HCEC 1CT (cell line): ENCODE results near the gene SPTB.

Experiments used
- DNase-seq: peaks from one replicate; pipeline ENCODE4 v3.0.0-alpha.2; 2017

The SPTB gene

DNA sequence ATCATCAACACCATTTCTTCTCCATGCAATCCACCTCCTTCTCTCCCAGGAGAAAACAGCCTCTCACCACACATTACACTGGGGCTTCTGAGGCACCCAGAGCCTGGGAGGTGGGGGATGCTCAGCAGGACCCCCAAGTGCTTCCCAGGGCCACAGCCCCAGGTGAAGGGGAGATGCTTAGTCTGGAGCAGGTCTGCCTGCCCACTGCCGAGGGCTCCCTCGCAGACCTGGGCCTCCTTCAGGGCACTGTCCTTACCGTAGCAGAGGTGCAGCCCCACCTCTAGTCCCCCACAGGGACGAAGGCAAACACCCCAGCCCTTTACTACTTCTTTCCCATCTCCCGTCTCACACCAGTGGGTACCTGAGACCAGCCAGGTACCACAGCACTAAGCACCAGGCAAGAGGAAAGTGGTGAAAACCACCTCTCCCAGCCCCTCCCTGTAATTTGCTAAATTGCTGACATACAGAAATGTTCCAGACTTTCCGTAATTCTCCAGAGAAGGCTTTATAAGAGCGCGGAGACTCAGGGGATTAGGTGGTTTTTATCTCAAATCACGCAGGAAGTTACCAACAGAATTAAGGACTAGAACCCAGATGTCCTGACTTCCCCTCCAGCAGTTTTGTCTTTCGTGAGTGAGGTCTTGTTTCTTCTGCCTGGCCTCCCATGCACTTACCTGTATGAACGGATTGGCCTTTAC, 116.5 kb downstream of the SPTB start:
- DNase-seq: no peak

DNA sequence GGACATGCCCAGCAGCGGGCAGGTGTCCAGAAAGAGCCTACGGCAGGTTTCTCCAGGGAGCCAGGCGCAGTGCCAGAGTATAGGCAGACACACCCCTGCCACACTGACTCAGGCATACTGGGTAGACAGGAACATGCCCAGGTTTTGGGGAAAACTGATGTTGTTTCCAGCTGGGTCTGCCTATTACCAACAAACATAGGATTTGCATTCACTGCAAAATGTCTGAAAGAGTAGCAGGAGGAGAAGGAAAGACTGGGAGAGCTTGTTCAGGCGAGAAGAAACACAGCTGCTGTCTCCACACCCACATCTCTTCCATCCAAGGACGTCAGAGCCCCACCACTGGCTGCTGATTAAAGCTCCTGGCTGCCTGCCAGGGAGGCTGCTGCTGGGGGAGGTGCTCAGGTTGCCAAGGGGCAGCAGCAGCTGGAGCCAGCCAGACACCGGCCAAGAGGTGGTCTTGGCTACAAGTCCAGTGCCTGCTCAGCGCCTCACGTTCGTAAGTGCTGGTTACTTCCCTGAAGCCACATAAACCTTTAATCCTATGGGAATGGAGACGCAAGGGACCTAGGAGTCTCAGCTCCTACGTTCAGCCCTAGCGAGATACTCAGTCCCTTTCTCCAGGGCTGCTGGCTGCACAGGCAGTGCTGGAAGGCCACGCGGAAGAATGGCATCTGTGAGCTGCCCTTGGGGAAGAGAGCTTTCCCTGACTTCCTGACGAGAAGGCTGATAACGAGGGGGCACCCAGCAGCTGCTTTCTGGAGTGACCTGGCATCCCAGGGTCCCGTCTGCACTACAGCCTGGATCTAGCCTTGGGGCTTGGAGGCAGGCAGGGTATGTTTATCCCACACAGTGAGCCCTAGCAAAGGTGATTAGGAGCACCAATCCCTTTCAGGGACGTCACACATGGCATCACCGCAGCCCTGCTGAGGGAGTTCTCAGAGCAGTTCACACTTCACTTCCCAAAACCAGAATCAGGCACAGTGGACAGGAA, 117.4 kb downstream of the SPTB start:
- peak; percentile 67 for DNase-seq

DNA sequence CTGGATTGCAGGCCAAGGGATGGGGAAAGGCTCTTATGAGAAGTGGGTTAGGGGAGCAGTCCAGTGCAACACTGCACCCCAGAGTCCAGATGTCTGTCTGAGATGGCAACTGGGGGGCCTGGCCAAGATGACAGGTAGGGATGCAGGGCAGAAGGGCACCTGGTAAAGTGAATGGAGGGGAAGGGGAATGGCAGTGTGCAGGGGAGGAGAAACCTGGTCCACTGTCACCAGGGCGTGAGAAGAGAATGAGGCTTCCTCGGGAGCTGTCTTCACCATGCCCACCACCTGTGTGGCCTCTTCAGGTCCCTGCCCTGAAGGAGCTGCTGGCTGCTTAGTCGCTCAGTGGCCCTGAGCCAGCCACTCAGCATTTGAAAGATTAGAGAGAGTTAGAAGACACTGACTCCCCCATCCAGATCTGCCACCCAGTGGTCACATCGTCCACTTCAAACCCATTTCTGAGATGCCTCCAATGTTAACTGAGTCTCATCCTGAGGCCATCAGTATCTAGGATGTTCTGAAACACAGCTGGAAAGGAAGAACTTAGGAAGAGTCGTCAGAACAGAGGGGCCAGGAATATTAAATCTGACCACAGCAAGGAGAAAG, 118.2 kb downstream of the SPTB start:
- no peak for DNase-seq

DNA sequence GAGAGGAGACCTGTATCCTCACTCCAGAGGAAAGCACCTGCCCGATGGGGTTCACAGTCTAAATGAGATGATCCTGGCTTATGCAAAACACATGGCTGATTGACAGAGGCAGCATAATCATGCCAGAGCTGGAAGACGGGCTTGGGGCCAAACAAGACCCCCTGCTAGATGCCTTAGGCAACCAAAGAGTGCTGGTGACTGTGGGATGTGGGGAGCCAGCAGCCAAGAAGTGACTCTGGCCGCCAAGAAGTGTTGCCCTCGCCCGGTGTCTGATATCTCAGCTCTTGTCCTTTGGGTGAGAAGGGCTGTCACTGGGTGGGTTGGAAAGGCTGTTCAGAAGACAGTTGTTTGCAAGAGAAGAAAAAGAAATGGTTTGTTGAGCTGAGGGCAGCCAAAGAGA, 118.8 kb downstream of the SPTB start:
- no peak for DNase-seq

DNA sequence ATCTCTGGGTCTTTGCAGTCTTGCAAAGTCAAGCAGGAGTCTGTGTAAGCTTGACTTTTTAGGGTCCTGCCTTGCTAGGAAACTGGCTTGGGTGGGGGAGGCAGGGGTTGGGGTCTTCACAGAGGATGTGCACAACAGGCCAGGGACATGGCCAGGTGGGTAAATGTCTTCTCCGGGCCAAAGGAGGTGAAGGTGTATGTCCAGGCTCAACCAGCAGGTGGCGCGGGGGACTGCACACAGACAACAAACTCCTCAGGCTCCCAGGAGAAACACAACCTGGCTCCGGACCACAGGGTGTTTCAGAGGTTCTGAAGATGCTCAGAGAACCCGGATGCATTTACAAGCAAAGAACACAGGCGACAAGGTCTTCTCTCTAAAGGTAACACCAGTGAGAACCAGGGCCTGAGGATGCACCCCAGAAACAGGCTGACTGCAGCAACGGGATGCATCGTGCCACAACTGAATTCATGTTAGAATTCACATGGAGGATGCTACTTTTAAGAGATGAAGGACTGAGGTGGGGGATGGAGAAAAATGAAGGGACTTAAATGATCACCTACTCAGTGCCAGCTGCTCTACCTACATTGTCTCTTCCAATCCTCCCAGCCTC, 119.5 kb downstream of the SPTB start:
- DNase-seq: peak; percentile 22

DNA sequence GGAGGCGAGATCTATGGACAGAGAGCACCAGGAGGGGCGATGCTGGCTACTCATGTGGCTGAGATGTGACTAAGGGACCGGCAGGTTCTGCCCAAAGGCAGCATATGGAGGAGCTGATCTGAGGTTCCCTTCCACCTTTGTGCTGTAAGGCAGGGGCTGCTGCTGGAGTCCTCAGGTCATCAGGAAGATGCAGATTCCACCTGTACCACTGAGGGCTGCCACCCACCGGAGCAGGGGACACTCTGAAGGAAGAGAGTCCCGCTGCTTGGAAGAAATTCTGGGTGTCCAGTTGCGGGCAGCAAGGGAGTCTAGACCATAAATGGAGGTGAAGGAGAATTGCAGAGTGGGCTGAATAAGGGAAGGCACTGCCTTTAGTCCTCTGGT, 120.2 kb downstream of the SPTB start:
- no peak for DNase-seq

DNA sequence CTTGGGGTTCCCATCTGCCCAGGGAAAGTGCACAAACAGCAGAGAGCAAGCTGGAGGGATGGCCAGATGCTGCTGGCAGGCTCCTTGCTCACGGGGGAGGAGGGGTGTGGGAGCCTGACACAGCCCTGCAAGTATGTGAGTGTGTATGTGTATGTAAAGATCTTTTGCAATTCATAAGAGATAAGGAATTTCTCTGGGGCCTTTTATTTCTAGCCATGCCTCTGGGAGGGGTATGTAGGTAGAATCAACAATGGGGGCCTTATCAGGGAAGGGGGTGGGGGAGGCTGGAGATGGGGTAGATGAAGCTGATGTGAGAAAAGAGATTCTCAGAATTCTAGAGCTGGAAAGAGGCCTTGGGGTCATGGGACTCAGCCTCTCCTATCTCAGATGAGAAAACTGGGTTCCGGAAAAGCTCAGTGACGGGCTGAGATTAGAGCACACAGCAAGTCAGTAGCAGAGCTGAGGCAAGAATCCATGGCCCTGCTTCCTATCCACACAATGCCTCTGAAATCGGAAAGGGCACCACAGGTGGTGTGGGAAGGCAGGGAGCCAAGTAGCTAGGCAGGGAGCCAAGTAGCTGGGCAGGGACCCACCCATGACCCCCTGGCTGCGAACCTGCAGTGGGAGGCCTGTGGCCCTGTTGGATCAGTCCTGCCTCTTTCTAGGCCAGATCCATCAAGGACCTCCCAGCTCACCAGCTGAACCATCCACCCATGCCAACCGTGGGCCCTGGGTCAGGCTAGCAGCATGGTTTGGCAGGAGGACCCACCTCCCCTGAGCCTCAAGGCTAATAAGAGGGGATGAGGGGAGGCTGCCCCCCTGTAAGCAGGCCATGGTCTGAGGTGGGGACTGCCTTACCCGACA, 120.8 kb downstream of the SPTB start:
- DNase-seq: peak; percentile 87

DNA sequence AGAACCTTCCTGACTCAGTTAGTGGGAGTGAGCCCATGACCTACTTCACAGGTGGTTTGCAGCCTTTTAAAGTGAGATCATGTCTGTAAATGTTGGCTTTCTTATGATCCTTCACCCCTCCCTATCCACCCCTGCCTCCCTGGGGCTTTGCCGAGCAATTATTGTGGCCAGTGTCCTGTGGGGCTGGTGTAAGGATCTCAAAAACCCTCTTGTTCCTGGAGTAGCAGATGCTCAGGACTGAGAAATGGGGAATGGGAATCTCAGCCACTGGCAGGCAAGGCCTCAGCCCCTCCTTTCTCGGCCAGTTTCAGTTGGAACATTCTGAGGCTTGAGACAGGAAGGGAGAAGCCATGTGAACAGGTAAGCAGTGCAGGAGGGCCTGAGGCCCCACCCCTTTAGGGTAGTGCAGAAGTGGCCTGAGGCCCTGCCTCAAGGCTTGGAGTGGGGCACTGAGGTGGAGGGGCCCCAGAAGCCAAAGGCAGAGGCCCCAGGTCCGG, 121.6 kb downstream of the SPTB start:
- DNase-seq: no peak

DNA sequence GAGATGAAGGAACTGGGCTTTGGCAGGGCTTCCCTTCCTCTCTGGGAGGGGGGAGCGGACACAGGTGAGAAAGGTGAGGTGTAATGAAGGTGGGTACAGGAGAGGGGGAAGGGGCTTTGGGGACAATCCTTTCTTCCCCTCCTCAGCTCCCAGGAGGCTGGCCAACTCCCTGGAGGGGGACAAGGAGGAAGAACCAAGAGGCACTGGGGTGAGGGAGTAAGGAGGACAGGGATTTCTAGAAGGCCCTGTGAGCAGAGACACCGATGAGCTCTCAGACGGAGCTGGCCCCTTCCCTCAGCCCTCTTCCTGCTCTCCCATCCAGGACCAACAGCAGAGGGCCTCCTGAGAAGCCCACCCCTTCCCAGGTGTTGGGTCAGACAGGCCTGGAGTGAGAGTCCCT, 122.1 kb downstream of the SPTB start:
- DNase-seq: no peak

DNA sequence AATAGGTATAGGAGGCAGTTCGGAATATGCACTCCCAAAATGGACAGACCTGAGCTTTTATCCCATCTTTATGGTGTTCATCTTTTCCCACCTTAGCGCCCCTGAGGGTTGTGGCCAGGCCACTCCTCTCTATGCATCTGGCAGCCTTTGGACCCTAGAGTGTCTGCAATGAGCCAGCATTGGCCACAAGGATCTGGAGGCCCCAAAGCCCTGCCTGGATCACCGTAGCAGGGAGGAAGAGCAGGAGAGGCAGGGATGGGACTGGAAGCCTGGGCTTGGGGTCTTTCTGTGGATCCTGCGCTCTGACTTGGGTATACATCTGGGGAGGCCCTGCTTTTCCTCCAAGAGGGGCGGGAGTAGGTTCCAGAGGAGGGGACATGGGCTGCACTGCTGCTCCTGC, 123.0 kb downstream of the SPTB start:
- DNase-seq: no peak

DNA sequence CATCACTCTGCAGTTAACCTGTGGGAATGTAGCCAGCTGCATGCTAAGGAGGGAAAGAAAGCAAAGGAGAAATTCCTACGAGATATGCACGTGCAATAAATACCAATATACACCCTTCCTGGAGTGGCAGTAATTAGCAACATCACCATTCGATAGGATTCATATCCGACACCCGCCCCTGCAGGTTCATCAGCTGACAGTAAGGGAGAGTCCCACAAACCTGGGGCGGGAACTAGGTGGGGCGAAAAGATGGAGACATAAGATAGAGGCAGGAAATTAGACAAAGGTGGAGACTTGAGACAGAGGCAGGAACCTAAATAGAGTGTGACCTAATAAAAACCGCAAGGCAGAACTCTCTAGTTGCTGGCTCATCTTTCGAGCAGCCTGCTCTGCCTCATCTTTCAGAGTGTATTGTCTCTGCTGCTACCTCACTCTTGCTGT, 123.9 kb downstream of the SPTB start:
- DNase-seq: no peak

DNA sequence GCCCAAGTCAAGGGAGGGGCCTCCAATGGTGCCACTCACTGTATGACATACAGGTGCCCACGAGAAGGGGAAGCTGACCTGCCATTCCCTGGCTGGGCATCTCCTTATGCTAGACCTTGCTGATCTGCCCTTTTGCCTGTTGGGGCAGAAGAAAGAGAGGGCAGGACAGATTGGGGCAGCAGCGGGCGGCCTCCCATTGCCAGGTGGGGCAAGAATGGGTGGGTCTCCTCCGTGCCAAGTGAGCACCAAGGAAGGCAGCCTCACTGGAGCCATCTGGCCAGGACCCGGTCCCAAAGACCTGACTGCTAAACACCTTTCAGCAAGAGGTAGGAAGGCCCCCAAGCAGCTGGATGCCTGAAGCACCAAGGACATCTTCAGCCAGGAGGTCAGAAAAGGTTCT, 125.0 kb downstream of the SPTB start:
- DNase-seq: no peak

DNA sequence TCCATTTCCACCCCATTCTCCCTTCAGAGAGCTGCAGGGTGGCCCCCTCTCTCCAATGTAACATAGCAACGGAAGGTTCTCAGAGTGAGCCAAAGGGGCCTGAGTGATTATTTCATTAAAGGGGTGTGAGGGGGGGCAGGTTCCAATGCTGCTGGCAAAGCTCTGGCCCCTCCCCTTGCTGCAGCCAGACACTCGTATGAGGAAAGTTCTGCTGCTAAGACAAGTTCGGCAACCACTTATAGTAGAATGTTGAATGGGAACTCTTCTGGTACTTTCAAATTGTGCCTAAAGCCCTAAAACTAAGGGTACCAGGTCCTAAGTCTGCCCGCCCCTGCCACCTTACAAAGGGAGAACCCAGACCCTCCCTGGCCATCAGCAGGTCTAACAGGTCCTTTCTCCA, 125.7 kb downstream of the SPTB start:
- DNase-seq: no peak

DNA sequence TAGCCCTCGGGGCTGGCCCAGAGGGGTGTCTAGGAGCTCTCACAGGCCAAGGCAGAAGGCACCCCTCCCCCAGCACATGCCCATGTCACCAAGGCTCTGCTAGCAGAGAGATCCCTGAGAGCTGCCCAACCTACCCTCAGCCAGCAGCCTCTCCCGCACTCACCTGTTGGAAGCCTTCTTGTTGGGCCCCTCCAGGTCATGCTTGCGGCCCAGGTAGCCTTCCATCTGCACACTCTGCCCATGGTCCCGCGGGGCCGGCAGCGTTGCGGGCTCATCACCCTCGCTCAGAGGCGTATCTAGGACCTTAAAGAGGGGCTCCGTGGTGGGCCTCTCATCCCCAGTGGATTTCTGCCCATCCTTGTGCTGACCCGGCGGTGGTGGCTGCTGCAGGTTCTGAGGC, 126.3 kb downstream of the SPTB start:
- no peak for DNase-seq

DNA sequence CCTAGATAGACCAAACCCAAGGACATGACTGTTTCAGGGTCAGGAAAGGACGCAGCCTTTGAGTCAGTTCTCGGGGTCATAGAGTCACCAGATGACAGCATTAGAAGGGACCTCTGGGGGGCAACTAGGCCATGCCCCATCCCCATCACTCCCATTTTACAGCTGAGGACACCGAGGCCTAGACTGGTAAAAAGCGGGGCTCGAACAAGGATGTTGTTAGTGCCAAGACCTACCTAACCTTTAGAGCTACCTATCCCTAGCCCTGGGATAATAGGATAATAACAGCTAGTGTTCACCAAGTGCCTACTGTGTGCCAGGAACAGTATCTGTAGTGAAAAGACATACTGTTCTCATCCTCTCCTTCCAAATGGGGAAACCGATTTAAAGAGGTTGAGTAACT, 126.8 kb downstream of the SPTB start:
- no peak for DNase-seq

DNA sequence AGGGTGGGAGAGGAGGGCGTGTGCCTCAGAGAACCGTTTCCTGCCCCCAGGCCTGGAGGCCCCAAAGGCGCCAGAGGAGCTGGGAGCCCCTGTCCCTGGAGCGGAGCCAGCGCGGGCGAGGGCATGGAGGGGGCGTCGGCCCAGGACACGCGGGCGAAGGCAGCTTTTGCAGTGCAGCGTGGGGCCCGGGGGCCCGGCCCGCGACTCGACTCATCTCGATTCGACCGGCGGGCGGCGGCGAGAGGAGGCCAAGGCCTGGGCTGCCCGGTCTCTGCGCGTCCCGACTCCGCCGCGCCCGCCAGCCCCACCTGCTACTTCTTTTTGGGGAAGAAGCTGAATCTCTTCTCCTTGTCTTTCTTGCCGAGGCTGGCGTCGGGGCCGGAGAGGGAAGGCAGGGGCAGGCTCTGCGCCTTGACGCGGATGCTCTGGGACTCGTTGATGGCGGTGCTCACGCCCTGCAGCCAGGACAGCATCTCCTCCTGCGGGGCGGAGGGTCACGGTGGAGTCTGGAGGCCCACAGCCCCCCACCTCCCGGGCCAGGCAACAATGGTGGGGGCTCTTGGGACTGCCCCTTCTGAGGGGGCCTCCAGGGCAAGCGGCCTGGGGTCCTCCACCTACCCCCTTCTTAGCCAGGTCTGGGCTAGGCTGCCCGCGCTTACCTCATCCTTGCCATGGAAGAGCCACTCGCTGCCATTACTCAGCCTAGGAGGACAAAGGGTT, 130.6 kb downstream of the SPTB start:
- no peak for DNase-seq

DNA sequence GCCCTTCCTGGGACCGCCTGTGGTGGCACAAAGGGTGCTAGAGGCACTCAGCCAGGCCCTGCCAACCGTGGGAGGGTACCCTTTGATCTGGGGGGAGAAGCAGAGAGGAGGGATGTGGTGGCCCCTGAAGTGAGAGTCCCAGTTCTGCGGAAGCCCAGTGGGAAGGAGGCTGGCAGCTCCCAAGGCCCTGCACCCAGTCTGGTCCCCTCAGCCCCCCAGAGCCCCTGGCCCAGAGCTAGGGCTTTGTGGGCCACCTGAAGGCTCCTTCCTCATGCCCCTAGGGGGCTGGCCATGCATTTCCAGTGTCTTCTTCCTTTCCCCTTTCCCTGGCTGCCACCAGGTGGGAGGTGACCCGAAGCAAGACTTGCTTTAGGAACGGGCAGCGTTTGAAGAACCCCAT, 131.2 kb downstream of the SPTB start:
- DNase-seq: no peak

DNA sequence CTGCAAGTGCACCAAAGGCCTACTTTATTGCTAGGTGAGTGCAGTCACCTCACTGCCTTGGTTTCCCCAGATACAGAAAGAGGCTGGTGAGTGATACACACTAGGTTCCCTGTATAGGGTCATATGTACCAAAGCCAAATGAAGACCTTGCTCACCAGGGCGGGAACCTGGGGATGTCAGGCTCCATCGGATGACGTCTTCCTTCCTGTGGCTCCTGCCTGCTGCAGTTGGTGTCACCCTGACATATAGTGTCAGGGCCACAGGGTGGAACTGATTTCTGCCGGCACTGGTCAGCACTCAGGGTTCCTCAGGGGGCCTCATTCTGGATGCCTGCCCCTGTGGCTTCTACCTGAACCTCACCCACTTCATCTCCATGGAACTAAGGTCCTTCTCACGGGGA, 132.4 kb downstream of the SPTB start:
- no peak for DNase-seq

DNA sequence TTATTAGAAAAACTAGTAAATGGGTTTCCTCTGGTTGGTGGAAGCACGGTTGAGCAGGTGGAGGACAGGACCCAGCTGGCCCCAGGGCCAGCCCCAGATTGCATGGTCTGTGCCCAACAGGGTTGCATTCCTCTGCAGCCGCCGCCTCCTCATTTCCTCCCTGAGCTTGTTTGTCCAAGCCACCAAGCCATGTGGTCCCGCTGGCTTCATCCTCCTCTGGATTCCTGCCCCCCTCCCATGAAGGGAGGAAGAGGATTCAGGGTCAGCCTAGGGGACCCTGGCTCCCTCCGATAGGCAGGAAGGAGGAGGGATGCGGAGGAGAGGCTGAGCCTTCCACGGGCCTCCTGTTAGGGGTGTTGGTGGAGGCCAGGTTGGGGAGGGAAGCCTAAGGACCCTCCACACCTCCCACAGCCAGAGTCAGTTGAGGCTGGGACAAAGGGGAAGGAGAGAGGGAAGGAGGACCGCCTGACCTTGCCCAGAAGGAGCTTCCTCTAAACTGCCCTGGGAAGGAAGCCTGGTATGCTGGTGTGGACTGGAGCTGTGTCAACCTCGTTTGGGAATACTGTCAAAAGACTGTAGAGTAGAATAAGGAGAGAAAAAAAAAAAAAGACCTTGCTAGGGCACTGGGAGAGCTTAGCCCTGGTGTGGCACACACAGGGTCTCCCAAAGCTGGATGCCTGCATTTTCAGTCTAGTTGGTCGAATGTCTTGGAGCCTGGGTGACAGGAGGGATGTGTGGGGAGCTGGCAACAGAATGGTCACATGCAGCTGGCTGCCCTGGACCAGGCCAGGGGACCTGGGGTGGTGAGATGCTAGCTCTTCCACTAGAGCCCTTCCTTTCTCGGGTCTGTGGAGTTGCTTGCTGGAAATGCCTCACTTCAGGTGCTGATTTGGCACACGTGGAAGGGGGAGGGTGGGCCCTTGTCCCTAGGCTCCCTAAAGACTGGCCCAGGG, 133.1 kb downstream of the SPTB start:
- no peak for DNase-seq

DNA sequence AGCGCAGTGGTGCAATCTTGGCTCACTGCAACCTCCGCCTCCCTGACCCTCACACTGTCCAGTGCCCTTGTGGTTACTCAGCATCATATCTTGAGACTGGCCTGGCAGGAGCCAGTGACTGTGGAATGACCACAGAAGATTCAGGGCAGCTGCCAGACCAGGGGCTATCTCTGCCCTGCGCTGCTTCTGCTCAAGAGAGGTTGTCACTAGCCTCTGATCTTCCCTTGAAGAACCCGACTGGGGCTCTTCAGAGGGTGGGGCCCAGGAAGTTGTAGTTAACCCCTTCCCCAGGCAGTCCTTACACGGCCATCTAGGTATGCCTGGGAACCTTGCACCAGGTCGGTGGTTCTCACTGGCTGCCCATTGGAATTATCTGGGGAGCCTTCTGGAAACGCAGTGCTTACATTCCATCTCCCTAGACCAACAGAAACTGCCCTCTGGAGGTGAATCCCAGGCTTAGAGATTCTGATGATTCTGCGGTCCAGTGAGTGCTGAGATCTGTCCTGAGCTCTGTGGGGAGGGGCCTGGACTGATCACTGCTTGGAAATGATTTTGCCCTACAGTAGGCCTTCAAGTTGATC, 134.1 kb downstream of the SPTB start:
- peak; percentile 3 for DNase-seq
